ENCODE data around the gene SYCE1. TPM values are rescaled to one million over a fixed set of nuclear protein-coding genes. Genes with fewer than 3 reads are reported as not detected.

The SYCE1 gene
- total and polyA plus RNA-seq, 2 of the 8 experiments (the other 6 are each of a cell fraction or from before 2014, with no cell fraction given) = not detected

GRCh38 chr10:133559216-133559615 is 6.2 kb downstream of the SYCE1 start:
- Histone ChIP-seq H4K20me1 (replicated peaks in 1 of 2; ENCODE audit: control insufficient read depth in 1 of 2, insufficient read depth in 2 of 2, low read length in 2 of 2) (no peaks in the 10 kb centered on the region), H3K79me2 (ENCODE audit: control insufficient read depth in 1 of 2, insufficient read depth in 2 of 2, low read length in 2 of 2) (no peaks in the 10 kb centered on the region), H3K36me3 (ENCODE audit: control insufficient read depth in 2 of 4, insufficient read depth in 4 of 4, low read length in 3 of 4) (no peaks in the 10 kb centered on the region), H4K8ac (ENCODE audit: extremely low read depth, insufficient read depth, low read length) (no peak overlapping the region), H2BK15ac (ENCODE audit: low read length) (no peak overlapping the region), H3K56ac (replicated peaks; ENCODE audit: insufficient read length, low read depth, low read length) (no peak overlapping the region), H2BK12ac (ENCODE audit: low read depth, low read length) (no peak overlapping the region), H2AK5ac (ENCODE audit: low read depth, low read length) (no peak overlapping the region), H3K18ac (ENCODE audit: extremely low read depth, low read length) (no peak overlapping the region), H3K4me1 (replicated peaks in 1 of 4; ENCODE audit: control insufficient read depth in 3 of 4, insufficient read depth in 4 of 4, low read length in 3 of 4) (no peaks in the 10 kb centered on the region), H2BK120ac (replicated peaks; ENCODE audit: low read depth, low read length) (no peak overlapping the region), H3K14ac (ENCODE audit: insufficient read length) (no peak overlapping the region), H4K5ac (ENCODE audit: insufficient read length, low read depth, low read length) (no peak overlapping the region), H3K23me2 (ENCODE audit: low read depth, low read length) (no peaks in the 10 kb centered on the region; the same call in 1 of the 2 replicates), H3K4ac (replicated peaks; ENCODE audit: insufficient read length, low read depth, low read length) (no peak overlapping the region), H3K79me1 (ENCODE audit: low read depth, low read length) (no peaks in the 10 kb centered on the region), H3K27ac (ENCODE audit: low read depth, low read length) (no peak overlapping the region), H3K9ac (replicated peaks in 1 of 4; ENCODE audit: extremely low read depth in 1 of 4, low read depth in 3 of 4, low read length in 3 of 4) (no peak overlapping the region), H4K91ac (replicated peaks; ENCODE audit: insufficient read length, low read length) (no peak overlapping the region), H3K4me3 (ENCODE audit: extremely low read depth in 1 of 4, insufficient read depth in 2 of 4, low read depth in 3 of 4, low read length in 4 of 4) (no peak overlapping the region), H2BK5ac (ENCODE audit: low read depth, low read length) (no peak overlapping the region), H3K4me2 (ENCODE audit: insufficient read depth in 1 of 2, low read depth in 2 of 2, low read length in 2 of 2) (no peak overlapping the region), H3K9me3 (ENCODE audit: insufficient read depth in 2 of 2, low read depth in 1 of 2, low read length in 1 of 2) (peaks cover 79 to 84% of the 10 kb centered on the region in 2 experiments), H2BK20ac (ENCODE audit: low read length) (no peak overlapping the region), H3K23ac (ENCODE audit: insufficient read length) (no peak overlapping the region), H2AFZ (ENCODE audit: low read length) (no peak overlapping the region), H3K27me3 (replicated peaks in 1 of 4; ENCODE audit: control insufficient read depth in 3 of 4, extremely low read depth in 1 of 4, insufficient read depth in 3 of 4, low read length in 3 of 4) (no peaks in the 10 kb centered on the region)
- POLR2A ChIA-PET (ENCODE audit: partially characterized antibody) = no interaction called here
- CTCF ChIA-PET (ENCODE audit: partially characterized antibody) = no interaction called here
- DNase-seq (ENCODE audit: low read depth in 1 of 2, low spot score in 2 of 2) (no peak), FAIRE-seq (no peak)
- WGBS, 2 experiments (ENCODE audit: extremely low coverage in 1 of 2, insufficient coverage in 1 of 2, insufficient read length in 1 of 2, insufficient replicate concordance in 2 of 2, low coverage in 1 of 2, low lambda C conversion rate in 2 of 2, missing lambda C conversion rate in 1 of 2) = 86% methylated on average over 11 of the region's 11 CpGs; no CpG with 5 or more reads in 1 of the 2 experiments
- TF ChIP-seq RFX5 (IDR thresholded peaks at IDR 0.05; ENCODE audit: borderline replicate concordance, low read depth, low read length) = no peak
- TF ChIP-seq ATF3 (IDR thresholded peaks at IDR 0.05; ENCODE audit: insufficient read depth, low read depth, low read length) = no peak
- TF ChIP-seq TBP (IDR thresholded peaks at IDR 0.05; ENCODE audit: low read depth, low read length) = no peak
- no peak for TF ChIP-seq EZH2 (IDR thresholded peaks at IDR 0.05; ENCODE audit: low read depth, low read length, severe bottlenecking)
- TF ChIP-seq RBBP5 (IDR thresholded peaks at IDR 0.05; ENCODE audit: borderline replicate concordance, low read depth, low read length) = no peak
- no peak for TF ChIP-seq TAF1 (IDR thresholded peaks at IDR 0.05; ENCODE audit: low read depth, low read length)
- TF ChIP-seq SRF (IDR thresholded peaks at IDR 0.05; ENCODE audit: low read depth, low read length) = no peak
- TF ChIP-seq KDM5A (IDR thresholded peaks at IDR 0.05; ENCODE audit: low read length) = no peak
- TF ChIP-seq USF2 (IDR thresholded peaks at IDR 0.05; ENCODE audit: low read length) = no peak
- TF ChIP-seq GABPA (IDR thresholded peaks at IDR 0.05; ENCODE audit: borderline replicate concordance, insufficient read depth, low read length) = no peak
- TF ChIP-seq NANOG (IDR thresholded peaks at IDR 0.05; ENCODE audit: insufficient read depth, low read depth, low read length, poor library complexity, severe bottlenecking) = no peak
- TF ChIP-seq BRCA1 (IDR thresholded peaks at IDR 0.05; ENCODE audit: low read depth, low read length) = no peak
- TF ChIP-seq POLR2A (IDR thresholded peaks at IDR 0.05; ENCODE audit: control extremely low read depth in 1 of 2, low read depth in 2 of 2, low read length in 2 of 2) = no peak
- TF ChIP-seq SUZ12 (IDR thresholded peaks at IDR 0.05; ENCODE audit: low read length) = no peak

Data from H1 (cell line).